T-helper 1 cell treated with Interleukin-12 subunit alpha and Interleukin-12 subunit beta and Interleukin-4 antibody, amounts not matched to agents 30 μg/mL and 1 μg/mL, for 36 hours (primary cell): Measurements from ENCODE around the gene RDH13.
"Not testable (repeated sequence)": the region's sequence is repeated elsewhere in the genome, so short reads cannot be mapped to it uniquely, and the experiment has no call there.

Experiments used
- H3K27ac Mint-ChIP-seq: one replicate; pipeline ENCODE4 v1.8.0; 2021; ENCODE audit warnings: mild to moderate bottlenecking, mixed read lengths
- H3K27me3 Mint-ChIP-seq: one replicate; pipeline ENCODE4 v1.8.0; 2021; ENCODE audit warnings: low read depth, mixed read lengths
- H3K36me3 Mint-ChIP-seq: one replicate; pipeline ENCODE4 v1.8.0; 2021; ENCODE audit warnings: low read depth, mixed read lengths
- H3K4me1 Mint-ChIP-seq: one replicate; pipeline ENCODE4 v1.8.0; 2021; ENCODE audit warnings: low read depth, mixed read lengths
- H3K4me3 Mint-ChIP-seq: one replicate; pipeline ENCODE4 v1.8.0; 2021; ENCODE audit warnings: mild to moderate bottlenecking, moderate library complexity, mixed read lengths
- H3K9me3 Mint-ChIP-seq: one replicate; pipeline ENCODE4 v1.8.0; 2021; ENCODE audit warnings: mixed read lengths

The RDH13 gene

GRCh38 chr19:55008781-55009180, 54.2 kb downstream of the RDH13 start:
- H3K36me3 Mint-ChIP-seq = peaks cover 25% of the 10 kb centered on the region
- not testable (repeated sequence) for H3K27ac Mint-ChIP-seq, H3K4me3 Mint-ChIP-seq, H3K27me3 Mint-ChIP-seq
- H3K9me3 Mint-ChIP-seq = peaks cover 51% of the 10 kb centered on the region
- H3K4me1 Mint-ChIP-seq = peaks cover 22% of the 10 kb centered on the region

DNA sequence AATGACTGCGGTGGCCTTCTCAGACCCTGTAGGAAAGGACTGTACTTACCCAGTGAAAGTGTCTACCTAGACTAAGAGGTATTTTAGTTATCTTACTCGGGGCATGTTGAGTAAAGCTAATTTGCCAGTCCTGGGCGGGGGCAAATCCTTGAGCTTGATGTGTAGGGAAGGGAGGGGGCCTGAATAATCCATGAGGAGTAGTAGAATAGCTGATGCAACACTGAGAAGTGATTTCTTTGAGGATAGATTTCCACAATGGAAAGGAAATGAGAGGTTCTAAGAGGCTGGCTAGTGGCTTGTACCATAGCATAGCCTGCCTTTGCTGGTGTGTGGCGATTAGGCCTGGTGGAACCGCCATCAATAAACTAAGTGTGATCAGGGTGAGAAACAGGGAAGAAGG, 54.8 kb downstream of the RDH13 start:
- not testable (repeated sequence) for H3K4me3 Mint-ChIP-seq, H3K27ac Mint-ChIP-seq, H3K27me3 Mint-ChIP-seq
- Mint-ChIP-seq H3K9me3 (peaks cover 53% of the 10 kb centered on the region), H3K36me3 (peaks cover 25% of the 10 kb centered on the region), H3K4me1 (peaks cover 22% of the 10 kb centered on the region)

DNA sequence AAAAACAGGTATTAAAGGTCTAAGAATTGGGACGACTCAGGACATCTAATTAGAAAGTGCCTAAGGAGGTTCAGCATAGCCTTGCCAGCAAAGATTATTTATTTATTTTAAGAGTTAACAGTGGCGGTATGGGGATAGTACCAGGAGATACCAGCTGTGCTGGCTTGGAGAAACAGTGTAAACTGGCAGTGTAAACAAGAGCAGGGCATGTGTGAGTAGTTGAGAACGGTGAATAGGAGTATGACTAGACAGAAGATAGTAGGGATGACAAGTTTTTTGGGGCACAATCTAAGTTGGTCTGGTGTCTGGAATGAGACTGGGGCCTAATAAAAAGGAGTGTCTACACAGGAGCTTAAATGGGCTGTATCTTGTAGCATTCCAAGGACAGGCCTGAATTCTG, 55.4 kb downstream of the RDH13 start:
- Mint-ChIP-seq H3K4me3 (peak overlapping the region; percentile 55), H3K27ac (peak overlapping the region; percentile 11), H3K9me3 (peaks cover 53% of the 10 kb centered on the region), H3K36me3 (peaks cover 26% of the 10 kb centered on the region), H3K4me1 (peaks cover 22% of the 10 kb centered on the region)
- not testable (repeated sequence) for H3K27me3 Mint-ChIP-seq

- Mint-ChIP-seq H3K9me3 (peaks cover 56% of the 10 kb centered on the region), H3K4me3 (peak overlapping the region; percentile 59), H3K27ac (peak overlapping the region; percentile 42), H3K36me3 (peaks cover 28% of the 10 kb centered on the region), H3K4me1 (peaks cover 22% of the 10 kb centered on the region)
- H3K27me3 Mint-ChIP-seq = not testable (repeated sequence)
Observed at GRCh38 chr19:55006795-55007194, 56.2 kb downstream of the RDH13 start.

DNA sequence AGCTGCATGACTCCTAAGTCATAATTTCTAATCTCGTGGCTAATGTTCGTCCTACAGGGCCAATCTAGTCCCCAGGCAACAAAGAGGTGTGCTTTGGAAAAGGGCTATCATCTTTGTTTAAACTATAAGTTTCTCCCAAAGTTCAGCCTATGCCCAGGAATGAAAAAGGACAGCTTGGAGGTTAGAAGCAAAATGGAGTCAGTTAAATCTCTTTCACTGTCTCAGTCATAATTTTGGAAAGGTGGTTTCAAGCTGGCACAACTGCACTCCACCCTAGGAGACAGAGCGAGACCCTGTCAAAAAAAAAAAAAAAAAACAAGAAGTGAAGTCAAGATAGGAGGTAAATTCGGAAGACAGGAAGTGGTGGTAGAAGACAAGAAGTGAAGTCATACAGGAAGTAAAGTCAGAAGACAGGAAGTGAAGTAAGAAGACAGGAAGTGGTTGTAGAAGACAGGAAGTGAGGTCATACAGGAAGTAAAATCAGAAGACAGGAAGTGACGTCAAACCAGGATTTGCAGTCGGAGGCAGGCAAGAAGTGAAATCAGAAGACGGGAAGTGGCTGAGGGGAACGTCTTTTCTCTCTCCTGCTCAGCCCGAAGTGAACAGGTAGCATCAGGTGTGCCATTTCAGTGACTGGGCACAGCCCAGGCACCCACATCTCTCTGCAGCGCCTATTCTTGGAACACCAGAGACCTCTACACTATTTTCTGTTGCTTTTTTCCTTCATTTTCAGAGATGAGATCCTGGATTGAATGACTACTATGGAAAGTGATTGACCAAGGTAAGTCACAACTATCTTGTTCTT, 57.1 kb downstream of the RDH13 start:
- H3K27me3 Mint-ChIP-seq = no peaks in the 10 kb centered on the region
- peaks cover 29% of the 10 kb centered on the region for H3K36me3 Mint-ChIP-seq
- peak overlapping the region; percentile 75 for H3K4me3 Mint-ChIP-seq
- peaks cover 56% of the 10 kb centered on the region for H3K9me3 Mint-ChIP-seq
- H3K27ac Mint-ChIP-seq = peak overlapping the region; percentile 83
- H3K4me1 Mint-ChIP-seq = peaks cover 20% of the 10 kb centered on the region

DNA sequence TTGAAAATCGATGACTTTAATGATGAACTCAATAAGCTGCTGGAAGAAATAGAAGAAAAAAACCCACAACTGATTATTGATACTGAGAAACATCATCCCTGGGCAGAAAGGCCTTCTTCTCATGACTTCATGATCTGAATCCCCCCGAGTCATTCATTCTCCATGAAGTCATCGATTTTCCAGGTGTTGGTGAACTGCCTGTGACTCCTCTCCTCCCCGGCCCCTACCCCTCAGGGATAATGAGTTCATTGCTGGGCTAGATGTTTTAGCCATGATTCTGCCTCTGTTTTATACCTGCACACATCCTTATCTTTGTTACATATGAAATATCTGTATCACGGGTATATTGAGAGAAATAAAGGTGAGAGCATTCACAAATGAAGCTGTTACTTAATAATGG, 62.2 kb downstream of the RDH13 start:
- H3K27me3 Mint-ChIP-seq = no peaks in the 10 kb centered on the region
- peaks cover 11% of the 10 kb centered on the region for H3K36me3 Mint-ChIP-seq
- H3K27ac Mint-ChIP-seq = no peak overlapping the region
- no peak overlapping the region for H3K4me3 Mint-ChIP-seq
- H3K4me1 Mint-ChIP-seq = peaks cover 4% of the 10 kb centered on the region
- H3K9me3 Mint-ChIP-seq = peaks cover 23% of the 10 kb centered on the region

DNA sequence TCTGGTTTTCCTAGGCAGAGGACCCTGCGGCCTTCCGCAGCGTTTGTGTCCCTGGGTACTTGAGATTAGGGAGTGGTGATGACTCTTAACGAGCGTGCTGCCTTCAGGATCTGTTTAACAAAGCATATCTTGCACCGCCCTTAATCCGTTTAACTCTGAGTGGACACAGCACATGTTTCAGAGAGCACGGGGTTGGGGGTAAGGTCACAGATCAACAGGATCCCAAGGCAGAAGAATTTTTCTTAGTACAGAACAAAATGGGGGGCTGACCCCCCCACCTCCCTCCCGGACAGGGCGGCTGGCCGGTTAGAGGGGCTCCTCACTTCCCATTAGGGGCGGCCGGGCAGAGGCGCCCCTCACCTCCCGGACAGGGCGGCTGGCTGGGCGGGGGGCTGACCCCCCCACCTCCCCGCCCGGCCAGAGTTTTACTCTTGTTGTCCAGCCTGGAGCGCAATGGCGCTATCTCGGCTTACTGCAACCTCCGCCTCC, 64.2 kb downstream of the RDH13 start:
- H3K9me3 Mint-ChIP-seq, H3K4me3 Mint-ChIP-seq, H3K27ac Mint-ChIP-seq, H3K4me1 Mint-ChIP-seq, H3K27me3 Mint-ChIP-seq: not testable (repeated sequence)
- H3K36me3 Mint-ChIP-seq = peaks cover 11% of the 10 kb centered on the region

GRCh38 chr19:54995561-54995960, 67.4 kb downstream of the RDH13 start:
- Mint-ChIP-seq H3K4me1 (no peaks in the 10 kb centered on the region), H3K4me3 (no peak overlapping the region), H3K9me3 (peaks cover 11% of the 10 kb centered on the region), H3K27me3 (no peaks in the 10 kb centered on the region), H3K27ac (no peak overlapping the region), H3K36me3 (peaks cover 7% of the 10 kb centered on the region)
